Measurements from ENCODE around the gene ERCC1.

DNA sequence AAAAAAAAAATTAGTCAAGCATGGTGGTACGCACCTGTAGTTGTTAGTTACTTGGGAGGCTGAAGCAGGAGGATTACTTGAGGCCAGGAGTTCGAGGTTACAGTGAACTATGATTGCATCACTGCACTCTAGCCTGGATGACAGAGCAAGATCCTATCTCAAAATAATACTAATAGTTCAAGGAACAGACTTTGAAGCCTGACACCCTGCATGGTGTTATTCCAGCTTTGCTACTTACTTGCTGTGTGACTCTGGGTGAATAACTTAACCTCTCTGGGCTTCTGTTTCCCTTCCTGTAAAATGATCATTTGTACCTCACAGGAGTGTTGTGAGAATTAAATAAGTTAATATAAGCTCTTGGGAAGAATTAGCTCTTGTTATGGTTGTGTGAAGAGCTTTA, 40.6 kb upstream of the ERCC1 start:
- TF ChIP-seq, protein P1, sequence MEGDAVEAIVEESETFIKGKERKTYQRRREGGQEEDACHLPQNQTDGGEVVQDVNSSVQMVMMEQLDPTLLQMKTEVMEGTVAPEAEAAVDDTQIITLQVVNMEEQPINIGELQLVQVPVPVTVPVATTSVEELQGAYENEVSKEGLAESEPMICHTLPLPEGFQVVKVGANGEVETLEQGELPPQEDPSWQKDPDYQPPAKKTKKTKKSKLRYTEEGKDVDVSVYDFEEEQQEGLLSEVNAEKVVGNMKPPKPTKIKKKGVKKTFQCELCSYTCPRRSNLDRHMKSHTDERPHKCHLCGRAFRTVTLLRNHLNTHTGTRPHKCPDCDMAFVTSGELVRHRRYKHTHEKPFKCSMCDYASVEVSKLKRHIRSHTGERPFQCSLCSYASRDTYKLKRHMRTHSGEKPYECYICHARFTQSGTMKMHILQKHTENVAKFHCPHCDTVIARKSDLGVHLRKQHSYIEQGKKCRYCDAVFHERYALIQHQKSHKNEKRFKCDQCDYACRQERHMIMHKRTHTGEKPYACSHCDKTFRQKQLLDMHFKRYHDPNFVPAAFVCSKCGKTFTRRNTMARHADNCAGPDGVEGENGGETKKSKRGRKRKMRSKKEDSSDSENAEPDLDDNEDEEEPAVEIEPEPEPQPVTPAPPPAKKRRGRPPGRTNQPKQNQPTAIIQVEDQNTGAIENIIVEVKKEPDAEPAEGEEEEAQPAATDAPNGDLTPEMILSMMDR (IDR thresholded peaks at IDR 0.05): no peak
- TF ChIP-seq POLR2A (IDR thresholded peaks at IDR 0.05) (no peak), EP300 (IDR thresholded peaks at IDR 0.05; ENCODE audit: low read depth) (no peak), POLR2AphosphoS5 (IDR thresholded peaks at IDR 0.05) (no peak)

All from transverse colon (tissue), 4 donors.